Hematopoietic multipotent progenitor cell (in vitro differentiated cells): Measurements from ENCODE around the gene IGFBP5. TPM values are rescaled to one million over a fixed set of nuclear protein-coding genes. Genes with fewer than 3 reads are reported as not detected.

Source experiments
- DNase-seq, 3 donors: peaks; one replicate each; pipeline ENCODE4 v3.0.0-alpha.2; 2011 to 2015; ENCODE audit warnings: low read depth in 2 of 3, low spot score in 2 of 3
- total RNA-seq: library from RNA; depleted of rRNA; stranded (reverse); fragments of >200 nt; gene quantifications from one replicate; pipeline ENCODE4 v1.2.3, GENCODE V29; 2012

IGFBP5 gene
- total RNA-seq, 1 donor, result under 0.01 TPM

DNA sequence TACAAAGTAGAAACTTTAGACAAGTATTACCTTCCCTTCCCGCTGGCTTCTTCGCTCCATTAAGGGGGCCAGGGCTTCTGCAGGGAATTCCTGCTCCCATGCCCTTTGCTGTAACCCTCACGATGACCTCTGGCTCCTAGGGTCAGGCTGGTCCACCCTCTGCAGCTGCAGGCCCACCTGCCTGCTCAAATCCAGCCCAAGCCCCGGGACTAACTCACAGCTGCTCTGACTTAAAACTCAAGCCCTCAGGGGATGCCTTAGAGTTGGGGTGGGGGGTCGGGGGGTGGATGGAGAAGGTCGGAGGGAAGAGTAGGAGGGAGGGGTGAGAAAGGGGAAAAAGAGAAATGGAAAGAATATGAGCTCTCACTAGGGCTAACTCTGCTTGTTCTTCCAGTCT lies 4.9 kb downstream of the IGFBP5 start:
- no peak for DNase-seq

DNA sequence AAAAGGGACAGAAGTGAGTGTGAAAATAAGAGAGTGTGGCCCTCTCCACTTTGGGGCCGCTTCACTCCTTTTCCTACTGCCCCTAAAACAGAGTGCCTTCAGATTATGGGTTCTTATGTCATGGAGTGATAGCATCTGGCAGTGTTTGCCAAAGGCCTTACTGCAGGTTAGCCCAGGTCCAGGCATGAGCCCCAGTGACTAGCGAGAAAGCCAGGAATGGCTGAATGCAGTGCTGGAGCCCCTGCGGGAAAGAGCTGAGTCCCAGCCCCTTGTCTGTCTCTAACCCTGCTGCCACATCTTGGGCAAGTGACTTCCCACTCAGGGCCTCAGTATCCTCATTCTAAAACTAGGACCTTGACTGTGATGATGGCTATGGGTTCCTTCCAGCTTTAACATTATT lies 6.0 kb downstream of the IGFBP5 start:
- DNase-seq, result no peak

DNA sequence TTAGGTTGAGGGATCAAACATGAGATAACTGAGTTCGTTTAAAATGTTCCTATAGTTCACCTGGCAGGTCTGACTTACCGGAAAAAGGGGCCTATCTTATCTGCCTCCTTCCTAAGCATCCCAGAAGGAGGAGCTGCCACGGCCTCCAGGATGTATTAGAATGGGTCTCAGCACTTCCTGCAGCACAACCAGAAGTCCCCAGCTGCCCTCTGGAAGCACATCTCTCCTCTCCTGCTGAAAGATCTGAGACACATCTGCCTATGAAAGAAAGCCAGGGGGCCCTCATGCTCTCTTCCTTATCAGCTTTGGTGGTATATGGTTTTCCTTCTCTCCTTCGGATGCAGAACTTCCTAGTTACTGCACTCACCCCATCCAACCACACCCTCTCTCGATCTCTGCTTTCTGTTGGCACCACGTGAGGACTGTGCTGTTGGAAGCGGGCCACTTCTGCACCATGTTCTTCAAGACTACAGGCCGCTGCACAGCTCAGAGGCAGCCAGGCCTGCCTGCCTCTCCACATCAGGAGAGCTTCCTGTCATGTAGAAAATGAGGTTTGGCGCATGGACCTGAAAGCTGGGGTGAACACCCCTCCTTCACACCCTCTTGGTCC lies 6.5 kb downstream of the IGFBP5 start:
- no peak for DNase-seq

DNA sequence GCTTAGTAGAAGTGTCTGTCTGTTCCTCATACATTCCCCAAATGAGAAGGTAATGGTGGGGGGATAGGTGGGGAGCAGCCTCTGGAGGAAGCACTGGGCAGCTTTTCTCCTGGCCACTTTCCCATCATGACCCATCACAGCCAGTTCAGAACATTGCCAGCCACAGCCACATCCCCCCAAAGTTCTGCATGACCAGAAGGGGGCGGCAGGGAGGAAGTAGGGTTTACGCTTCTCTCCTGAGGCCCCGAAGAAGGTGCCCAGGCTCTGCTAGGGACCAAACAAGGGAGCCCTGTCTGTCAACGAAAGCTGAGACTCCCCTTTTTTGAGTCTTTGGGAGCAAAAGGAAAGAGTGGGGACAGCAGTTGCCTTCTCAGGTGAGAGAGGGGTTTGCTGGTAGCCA lies 7.7 kb downstream of the IGFBP5 start:
- peak in 1 of 3 donors; percentile 63 for DNase-seq

DNA sequence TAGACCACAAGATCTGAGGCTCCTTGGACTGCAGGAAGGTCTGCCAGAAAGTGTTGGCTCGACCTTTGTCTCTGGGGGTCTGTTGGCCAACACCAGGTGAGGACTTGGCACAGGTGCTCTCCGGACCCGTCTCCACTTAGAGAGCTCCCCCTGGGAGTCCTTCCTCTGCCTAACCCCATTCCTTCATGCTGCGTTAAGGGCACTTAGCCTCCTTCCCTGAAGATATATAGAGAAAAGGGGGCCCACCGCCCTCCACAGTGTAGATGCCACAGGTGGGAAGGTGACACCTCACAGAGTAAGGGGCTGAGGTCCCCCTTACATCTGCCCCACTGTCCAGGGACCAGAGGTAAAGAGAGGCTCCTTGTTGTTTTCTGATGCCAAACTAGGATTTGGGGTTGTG lies 8.2 kb downstream of the IGFBP5 start:
- DNase-seq, result no peak

DNA sequence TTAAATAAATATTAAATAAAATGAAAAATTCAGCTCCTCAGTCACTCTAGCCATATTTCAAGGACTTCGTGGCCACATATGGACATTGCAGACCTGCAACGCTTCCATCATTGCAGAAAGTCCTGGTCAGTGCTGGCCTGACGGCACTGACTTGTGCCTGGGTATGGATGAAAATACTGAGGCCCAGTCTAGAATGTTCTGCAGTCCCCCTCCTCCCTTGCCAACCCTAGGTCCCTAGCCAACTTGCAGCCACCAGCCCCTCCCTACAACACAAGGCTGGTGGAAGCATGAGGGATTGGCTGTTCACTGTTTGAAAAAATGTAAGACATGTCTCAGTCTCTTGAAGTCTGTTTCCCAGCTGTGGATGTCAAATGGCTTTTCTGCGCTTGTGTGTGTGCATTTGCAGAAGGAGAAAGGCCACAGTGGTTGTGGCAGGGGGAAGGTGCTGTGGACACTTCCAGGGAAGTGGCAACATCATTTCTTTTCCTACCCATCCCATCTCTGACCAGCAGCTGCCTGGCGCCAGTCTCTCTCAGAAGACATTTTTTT lies 9.9 kb downstream of the IGFBP5 start:
- DNase-seq, result no peak

DNA sequence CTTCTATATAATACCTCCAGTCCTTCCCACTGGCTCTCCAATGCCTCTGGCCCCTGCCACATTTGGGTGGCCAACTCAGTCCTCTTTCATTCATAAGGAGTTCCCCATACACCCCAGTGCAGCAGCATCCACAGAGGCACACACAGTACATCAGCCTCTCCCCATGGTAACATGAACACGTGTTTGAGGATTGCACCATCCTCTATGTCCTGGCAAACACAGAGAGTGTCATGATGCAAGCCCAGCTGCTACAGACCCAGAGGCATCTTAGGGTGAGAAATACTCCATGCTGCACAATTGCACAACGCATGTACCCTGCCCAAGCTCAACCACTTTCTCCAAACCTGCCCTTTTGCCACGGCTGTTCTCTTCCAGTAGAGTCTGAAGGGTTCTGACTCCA lies 11.5 kb downstream of the IGFBP5 start:
- DNase-seq, result peak in 1 of 3 donors; percentile 16

DNA sequence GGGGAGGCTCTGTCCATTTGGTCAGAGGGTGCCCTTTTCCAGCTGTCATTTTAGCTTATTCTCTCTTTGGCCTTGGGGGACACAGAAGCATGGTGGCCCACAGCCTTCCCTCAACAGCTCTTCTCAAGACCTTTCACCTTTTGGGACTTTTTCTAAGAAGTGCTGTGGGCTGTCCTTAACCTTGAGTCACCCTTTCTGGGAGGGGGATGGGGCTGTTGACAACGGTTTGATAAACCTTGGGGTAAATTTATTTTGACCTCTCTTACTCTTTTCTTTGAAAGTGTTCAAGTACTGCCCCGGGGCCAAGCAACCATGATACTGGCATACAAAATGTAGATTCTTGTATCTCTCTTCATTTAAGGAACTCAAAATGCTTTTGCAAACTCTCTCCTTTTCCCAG lies 13.7 kb downstream of the IGFBP5 start:
- DNase-seq, result no peak

DNA sequence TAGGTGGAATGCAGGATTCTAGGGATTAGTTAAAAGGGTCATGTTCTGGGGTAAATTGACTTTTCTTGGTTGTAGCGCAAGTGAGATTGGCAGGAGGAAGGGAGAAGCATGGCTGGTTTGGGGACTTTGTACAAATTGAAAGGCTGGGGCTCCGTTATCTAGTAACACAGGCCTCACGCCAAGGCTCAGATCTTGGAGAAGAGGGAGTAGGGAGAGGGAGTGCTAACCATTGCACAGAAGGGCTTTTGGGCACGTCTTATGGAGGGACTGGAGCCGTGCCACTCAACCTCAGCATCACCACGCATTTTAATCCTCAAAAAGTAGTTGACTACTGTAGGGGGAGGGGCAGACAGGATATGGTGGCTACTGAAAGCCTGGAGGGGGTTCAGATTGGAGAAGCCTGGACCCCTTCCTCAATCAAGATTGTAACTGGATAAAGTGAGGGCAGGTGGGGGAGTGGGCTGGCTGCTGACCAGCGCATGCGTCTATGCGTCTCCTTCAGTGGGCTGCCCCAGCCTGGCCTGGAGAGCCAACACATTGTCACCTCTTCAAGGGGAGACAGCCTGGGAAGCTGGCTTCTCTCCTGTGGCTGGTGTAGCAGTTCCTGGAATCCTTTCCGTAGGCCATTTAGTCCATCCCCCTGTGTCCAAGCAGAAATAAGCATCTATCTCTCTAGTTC lies 14.3 kb downstream of the IGFBP5 start:
- no peak for DNase-seq

DNA sequence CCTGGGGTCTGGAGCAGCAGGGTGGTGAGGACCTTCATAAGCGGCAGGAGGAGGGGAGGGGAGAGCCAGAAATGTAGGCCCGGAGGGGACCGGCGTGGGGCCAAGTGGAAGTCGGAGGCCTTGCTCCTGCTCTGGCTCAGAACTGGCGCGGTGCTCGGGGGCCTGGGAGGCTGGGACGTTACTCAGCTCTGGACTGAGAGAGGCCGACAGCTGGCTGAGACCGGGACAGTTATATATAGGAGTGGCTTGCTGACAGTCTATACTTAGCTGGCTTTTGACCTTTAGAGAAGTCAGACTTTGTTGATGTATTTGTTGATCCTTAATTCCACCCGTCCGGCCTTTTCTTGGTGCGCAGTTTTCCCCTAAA lies 15.7 kb downstream of the IGFBP5 start:
- no peak for DNase-seq

DNA sequence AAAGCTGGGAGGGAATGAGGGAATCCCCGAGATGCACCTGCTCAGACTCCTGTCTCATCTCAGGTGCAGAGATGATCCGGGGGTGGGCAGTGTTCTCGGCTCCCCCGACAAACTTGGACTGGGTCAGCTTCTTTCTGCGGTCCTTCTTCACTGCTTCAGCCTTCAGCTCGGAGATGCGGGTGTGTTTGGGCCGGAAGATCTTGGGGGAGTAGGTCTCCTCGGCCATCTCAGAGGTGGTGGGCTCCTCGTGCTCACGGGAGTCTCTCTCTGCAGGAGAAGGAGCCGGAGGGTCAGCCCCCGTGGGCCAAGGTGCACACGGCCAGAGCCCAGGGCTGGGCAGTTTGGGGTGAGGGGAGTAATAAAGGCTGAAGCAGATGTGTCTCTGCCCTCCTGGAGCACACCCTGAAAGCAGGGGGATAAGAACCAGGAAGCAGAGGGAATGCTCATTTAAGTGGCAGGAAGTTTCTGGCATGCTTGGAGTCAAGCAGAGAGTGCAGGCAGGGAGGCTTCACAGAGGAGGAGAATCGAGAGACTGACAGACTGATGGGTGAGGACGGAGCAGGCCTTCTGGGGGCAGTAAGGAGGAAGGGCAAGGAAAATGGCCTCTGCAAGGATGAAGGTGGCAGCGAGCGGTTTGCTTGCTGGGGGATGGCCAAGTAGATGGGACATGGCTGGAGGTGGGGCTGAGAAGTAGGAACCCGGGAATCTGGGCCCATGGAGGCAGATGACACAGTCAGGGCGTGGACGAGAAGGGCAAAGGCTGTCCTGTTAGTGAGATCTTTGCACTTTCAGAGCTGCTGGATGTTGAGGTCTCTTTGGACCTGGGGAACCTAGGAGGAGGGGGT lies 16.3 kb downstream of the IGFBP5 start:
- no peak for DNase-seq

DNA sequence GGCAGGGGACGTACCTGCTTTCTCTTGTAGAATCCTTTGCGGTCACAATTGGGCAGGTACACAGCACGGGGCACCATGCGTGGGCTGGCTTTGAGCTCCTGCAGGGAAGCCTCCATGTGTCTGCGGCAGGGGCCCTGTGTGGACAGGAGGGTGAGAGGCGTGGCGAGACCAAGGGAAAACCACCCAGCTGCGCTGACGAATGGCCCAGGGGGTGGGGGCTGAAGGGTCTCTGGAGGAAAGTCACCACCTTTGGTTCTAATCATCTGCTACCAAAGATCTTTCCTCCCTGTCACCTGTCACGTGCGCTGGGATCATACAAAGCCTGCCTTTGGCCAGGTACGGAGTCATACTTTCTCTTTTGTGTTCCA lies 17.3 kb downstream of the IGFBP5 start:
- DNase-seq, result no peak

DNA sequence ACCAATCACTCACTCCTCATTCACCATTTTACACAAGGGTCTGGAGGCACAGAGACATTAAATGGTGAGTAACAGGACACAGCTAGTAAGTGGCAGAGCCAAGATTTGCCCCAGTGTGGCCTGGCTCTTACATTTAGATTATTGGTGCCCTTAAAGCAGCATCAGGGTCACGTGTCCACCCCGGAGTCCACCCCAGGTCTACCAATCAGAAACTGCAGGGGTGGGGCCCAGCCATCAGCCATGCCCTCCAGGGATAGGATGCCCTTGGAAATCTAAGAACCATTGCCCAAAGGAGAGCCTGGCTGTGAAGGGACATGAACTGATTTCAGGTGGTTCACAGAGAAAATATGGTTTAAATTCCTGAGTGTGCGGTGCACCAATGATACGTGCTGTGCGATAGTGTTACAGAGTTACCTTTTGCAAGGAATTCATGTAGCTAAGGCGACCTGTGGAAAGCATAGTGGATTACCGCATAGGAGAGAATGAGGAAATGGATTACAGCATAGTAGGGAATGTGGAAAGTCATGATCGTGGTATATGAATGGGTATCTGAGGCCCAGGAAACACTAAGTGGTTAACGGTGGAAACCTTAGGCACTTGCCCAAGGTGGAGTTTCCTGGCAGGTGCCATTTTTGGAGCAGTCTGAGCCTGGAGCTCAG lies 17.8 kb downstream of the IGFBP5 start:
- DNase-seq, result no peak

DNA sequence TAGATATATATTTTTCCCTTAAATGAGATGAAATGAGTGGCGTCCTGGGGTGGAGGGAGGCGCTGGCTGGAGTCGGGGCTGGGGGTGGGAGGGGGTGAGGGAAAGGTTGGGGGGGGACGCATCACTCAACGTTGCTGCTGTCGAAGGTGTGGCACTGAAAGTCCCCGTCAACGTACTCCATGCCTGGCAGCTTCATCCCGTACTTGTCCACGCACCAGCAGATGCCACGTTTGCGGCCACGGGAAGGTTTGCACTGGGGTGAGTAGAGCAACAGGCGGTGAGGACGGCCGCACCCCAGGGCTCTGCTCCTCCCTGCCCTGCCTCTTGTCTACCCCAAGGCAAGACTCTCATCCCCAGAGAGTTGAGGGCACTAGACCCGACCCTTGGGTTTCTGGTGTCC lies 18.7 kb downstream of the IGFBP5 start:
- DNase-seq, result no peak

DNA sequence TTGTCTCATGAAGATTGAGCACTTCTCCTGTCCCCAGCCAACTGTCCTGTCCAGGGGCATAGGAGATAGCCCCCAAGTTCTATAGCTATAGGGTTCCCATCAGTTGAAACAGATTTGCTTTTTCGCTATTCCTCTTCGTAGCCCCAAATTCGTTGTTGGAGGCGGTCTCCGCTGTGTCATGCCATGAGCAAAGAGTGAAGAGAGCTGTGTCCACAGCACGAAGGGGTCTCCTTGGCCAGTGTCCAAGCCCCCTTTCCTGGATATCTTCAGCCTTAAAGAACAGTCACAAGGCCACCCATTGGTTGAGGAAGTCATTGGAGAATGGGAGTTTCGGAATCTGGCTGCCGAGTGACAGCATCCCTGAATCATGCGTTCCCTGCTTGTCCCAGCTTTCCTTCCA lies 21.0 kb downstream of the IGFBP5 start:
- DNase-seq, result no peak

DNA sequence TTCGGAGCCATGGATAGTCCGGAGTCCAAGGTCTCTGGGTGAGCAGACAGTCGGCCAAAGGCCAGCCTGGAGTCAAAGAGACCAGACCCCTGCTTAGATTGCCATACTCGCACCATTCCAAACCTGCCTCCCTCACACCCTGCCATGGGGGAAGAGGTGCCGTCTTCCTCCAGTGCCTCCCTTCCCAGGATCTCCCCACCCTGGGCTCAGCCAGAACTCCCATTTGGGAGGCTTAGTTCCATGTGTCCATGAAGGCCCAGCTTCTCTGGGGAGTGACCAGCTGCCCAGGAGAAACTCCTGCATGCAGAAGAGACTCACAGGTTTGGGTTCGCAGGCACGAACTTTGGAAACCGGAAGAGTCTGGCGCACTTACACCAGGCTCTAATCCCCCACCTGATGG lies 21.7 kb downstream of the IGFBP5 start:
- DNase-seq, result no peak

DNA sequence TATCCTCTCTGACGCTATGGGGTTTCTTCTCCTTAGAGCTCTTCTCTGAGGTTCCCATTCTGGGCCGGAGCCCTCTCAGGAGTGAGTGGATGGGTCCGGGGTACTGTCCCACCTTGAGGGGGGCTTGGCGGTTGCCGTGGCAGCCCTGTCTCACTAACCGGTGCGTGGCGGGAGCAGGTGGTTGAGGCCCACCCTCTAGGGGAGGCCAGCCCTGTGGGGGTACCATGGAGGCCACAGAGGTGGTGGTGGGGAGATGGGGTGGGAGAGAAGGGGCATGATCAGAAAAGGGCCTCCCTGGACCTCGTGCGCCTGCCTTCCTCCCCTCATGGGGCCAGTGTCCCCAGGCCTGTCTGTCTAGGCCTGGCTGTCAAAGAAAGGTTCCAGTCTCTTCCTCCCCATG lies 22.3 kb downstream of the IGFBP5 start:
- DNase-seq, result no peak

DNA sequence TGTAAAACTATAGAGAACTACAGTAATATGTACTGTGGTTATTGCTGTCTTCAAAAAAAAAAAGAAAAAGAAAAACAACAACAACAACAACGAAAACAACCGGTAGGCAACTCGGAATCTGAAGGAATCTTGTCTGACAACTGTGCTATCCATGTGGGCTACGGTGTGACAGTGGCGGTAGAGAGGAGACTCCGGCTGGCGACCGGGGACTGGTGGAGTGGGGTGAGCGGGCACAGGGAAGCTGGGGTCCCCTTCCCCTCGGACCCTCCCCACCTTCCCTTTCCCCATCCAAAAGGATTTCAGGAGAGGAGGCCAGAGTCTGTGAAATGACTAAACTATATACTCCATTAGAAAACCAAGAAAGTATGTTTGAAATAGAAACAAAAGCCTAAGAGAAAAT lies 22.9 kb downstream of the IGFBP5 start:
- DNase-seq, result no peak

DNA sequence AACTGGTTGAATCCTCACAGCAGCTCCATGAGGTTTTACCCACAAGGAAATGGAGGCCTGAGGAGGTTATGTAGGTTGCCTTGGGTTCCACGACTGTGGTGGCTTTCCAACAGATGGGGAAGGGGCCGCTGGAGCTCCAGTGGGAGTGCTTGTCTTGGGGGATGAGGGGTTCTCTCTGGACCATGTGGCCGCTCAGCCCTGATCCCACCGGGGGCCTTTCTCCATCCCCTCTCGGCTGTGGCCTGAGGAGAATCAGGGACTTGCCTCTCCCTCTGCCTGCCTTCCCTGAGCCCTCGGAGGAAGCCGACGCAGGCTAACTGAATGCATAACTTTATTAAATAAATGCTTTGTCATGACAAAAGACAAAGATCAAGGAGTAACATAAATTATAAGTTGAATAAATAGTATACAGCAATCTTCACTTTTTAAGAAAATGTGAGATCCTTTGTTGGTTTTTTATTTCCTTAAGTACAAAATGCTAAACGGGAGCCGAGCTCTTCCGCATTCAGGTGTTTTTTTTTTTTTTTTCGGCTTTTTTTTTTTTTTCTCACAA lies 23.5 kb downstream of the IGFBP5 start:
- no peak for DNase-seq

DNA sequence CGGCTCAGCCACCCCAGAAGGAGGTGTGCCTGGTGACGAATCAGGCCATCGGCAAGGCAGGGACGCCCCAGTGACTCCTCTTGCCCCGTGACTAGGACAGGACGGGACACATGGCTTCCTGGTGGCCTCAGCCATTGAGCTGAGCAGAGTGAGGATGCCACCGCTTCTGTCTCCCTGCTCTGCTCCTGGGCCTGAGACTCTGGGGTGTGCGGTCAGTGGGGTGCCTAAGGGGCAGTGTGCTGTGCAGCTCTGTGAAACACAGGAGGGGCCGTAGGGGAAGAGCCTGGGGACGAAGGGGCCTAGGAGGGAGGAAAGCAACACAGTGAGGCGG lies 24.3 kb downstream of the IGFBP5 start:
- no peak for DNase-seq
